Adrenal gland (tissue), 19 donors: ENCODE data around the gene CYB5D1. TPM values are rescaled to one million over a fixed set of nuclear protein-coding genes. Genes with fewer than 3 reads are reported as not detected.
A peak's percentile ranks its signal among the peaks of the same experiment; 100 is the strongest.
"Not testable (repeated sequence)": the region's sequence is repeated elsewhere in the genome, so short reads cannot be mapped to it uniquely, and the experiment has no call there.

ENCODE experiments used
- DNase-seq, 7 donors: peaks; one replicate each; pipeline ENCODE4 v3.0.0-alpha.2; 2019 to 2020
- H3K27ac ChIP-seq, 5 donors: fragments of 200-600 bp; sonication (generic) in 4 of 5; 1 replicate in 3 of 5; 2 replicates in 2 of 5; pipeline versions ENCODE4 v1.5.1 to v1.8.0; 2016 to 2020; ENCODE audit warnings: mild to moderate bottlenecking in 1 of 5
- H3K27me3 ChIP-seq: fragments of 200-600 bp; 2 replicates; pipeline ENCODE4 v1.8.0; 2021
- H3K36me3 ChIP-seq, 2 donors: fragments of 200-600 bp; replicated peaks in 1 of 2; 1 replicate in 1 of 2; 2 replicates in 1 of 2; pipeline versions ENCODE4 v1.5.1 to v1.8.0; 2018 to 2022
- H3K4me1 ChIP-seq, 2 donors: fragments of 200-600 bp; replicated peaks in 1 of 2; 1 replicate in 1 of 2; 2 replicates in 1 of 2; pipeline versions ENCODE4 v1.5.1 to v1.8.0; 2018 to 2021
- H3K4me3 ChIP-seq, 4 donors: fragments of 200-600 bp; sonication (generic) in 3 of 4; one replicate each; pipeline ENCODE4 v1.5.1; 2016 to 2018
- H3K9me3 ChIP-seq, 3 donors: fragments of 200-600 bp; sonication (generic) in 1 of 3; replicated peaks in 1 of 3; 1 replicate in 2 of 3; 2 replicates in 1 of 3; pipeline versions ENCODE4 v1.5.1 to v1.8.0; 2016 to 2021
- POLR2A ChIP-seq, 2 donors: fragments of 450-650 bp; IDR thresholded peaks; one replicate each; pipeline ENCODE4 v1.6.1; 2017; ENCODE audit warnings: antibody characterized with exemption in 2 of 2, mild to moderate bottlenecking in 2 of 2, moderate library complexity in 1 of 2
- WGBS, 4 donors: extraction: QIAGEN DNeasy Blood & Tissue Kit in 2 of 4; methylation state at CpG; one replicate each; pipeline versions ENCODE4 v1.1.5 to v1.1.7; 2013 to 2017; 5-methylcytosine and 5-hydroxymethylcytosine counted together
- intact Hi-C, 2 donors: fragments of 100-400 bp; cut with DNase I; formaldehyde crosslinking; loops; one replicate each; pipeline versions ENCODE4 v1.14.1 to v1.15.0; 2022 to 2023
- long read RNA-seq, 10 donors: library from polyadenylated mRNA in 3 of 10; unstranded in 2 of 10; stranded (forward) in 1 of 10; transcript quantifications; one replicate each; pipeline ENCODE4 v2.0.0 and lab custom pipeline, GENCODE V29; 2021 to 2026
- polyA plus RNA-seq, 3 donors: library from polyadenylated mRNA; stranded (reverse); fragments of 200-250 nt in 2 of 3; fragments of 350-450 nt in 1 of 3; fragmentation: Illumina TruSeq in 1 of 3; extraction: RNeasy Lipid Tissue Mini Kit (QIAGEN cat#74804) in 1 of 3; gene quantifications; one replicate each; pipeline ENCODE4 v1.2.3, GENCODE V29; 2013 to 2014
- total RNA-seq, 9 donors: library from RNA; depleted of rRNA in 4 of 9; stranded (reverse); fragments of >200 nt in 4 of 9; fragments of 120-200 nt in 1 of 9; fragmentation: NEBNext Ultra II Directional in 1 of 9; extraction: Animal tissue kit (Norgen Biotek cat#: 25700) in 1 of 9; gene quantifications; one replicate each; pipeline versions ENCODE4 v1.1.0 to v1.2.4, GENCODE V29; 2013 to 2023
- TF ChIP-seq, protein P1 (sequence below), 6 experiments: fragments of 450-650 bp in 4 of 6; fragments of 200-600 bp in 2 of 6; sonication (generic) in 1 of 6; IDR thresholded peaks; 1 replicate in 5 of 6; 2 replicates in 1 of 6; pipeline versions ENCODE4 v1.5.1 to v1.8.0; 2016 to 2021; ENCODE audit warnings: antibody characterized with exemption in 6 of 6, mild to moderate bottlenecking in 2 of 6, moderate library complexity in 1 of 6
- donor health status: healthy with polysubstance abuse.
- donor health status: Bipolar disorder and iron deficiency.
- donor health status: DM: yes; HTN: yes; CAD: no.
- donor health status: DM: no; HTN: no; CAD: no.
- donor health status: DM: no; HTN: no; CAD: no.
- donor health status: DM: yes; HTN: yes; CAD: no.

Gene CYB5D1, protein sequence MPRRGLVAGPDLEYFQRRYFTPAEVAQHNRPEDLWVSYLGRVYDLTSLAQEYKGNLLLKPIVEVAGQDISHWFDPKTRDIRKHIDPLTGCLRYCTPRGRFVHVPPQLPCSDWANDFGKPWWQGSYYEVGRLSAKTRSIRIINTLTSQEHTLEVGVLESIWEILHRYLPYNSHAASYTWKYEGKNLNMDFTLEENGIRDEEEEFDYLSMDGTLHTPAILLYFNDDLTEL
- total RNA-seq (10 to 100 TPM in 8 of 9 donors, 1 to 10 TPM in 1; 9.1 to 24.4 (median 17.6) TPM), polyA plus RNA-seq (10 to 100 TPM in 2 of 3 donors, 1 to 10 TPM in 1; 6.5 to 36.8 (median 10.2) TPM)
- long read RNA-seq, donor 1, partial matches to known transcripts = 0 of 1 reads
- long read RNA-seq, donor 1, other reads (novel, unspliced or antisense) = 0 of 1 reads
- long read RNA-seq, donor 2, partial matches to known transcripts = 0 of 1 reads
- long read RNA-seq, donor 2, other reads (novel, unspliced or antisense) = 0 of 1 reads
- long read RNA-seq, donor 3, partial matches to known transcripts = 0 of 1 reads
- long read RNA-seq, donor 3, other reads (novel, unspliced or antisense) = 0 of 1 reads
- long read RNA-seq, donor 4, partial matches to known transcripts = 1 of 1 reads
- long read RNA-seq, donor 4, other reads (novel, unspliced or antisense) = 0 of 1 reads
- long read RNA-seq, donor 5, transcript CYB5D1-201 (4 exons, 3,509 nt) = major isoform, 8 of 15 reads
- long read RNA-seq, donor 5, partial matches to known transcripts = 4 of 15 reads
- long read RNA-seq, donor 5, other reads (novel, unspliced or antisense) = 0 of 15 reads
- long read RNA-seq, donor 6, partial matches to known transcripts = 0 of 1 reads
- long read RNA-seq, donor 6, other reads (novel, unspliced or antisense) = 0 of 1 reads
- long read RNA-seq, donor 7 = 0 reads
- long read RNA-seq, donor 8, partial matches to known transcripts = 0 of 3 reads
- long read RNA-seq, donor 8, other reads (novel, unspliced or antisense) = 0 of 3 reads
- long read RNA-seq, donor 9, partial matches to known transcripts = 0 of 2 reads
- long read RNA-seq, donor 9, other reads (novel, unspliced or antisense) = 0 of 2 reads
- long read RNA-seq, donor 10, partial matches to known transcripts = 0 of 1 reads
- long read RNA-seq, donor 10, other reads (novel, unspliced or antisense) = 0 of 1 reads

DNA sequence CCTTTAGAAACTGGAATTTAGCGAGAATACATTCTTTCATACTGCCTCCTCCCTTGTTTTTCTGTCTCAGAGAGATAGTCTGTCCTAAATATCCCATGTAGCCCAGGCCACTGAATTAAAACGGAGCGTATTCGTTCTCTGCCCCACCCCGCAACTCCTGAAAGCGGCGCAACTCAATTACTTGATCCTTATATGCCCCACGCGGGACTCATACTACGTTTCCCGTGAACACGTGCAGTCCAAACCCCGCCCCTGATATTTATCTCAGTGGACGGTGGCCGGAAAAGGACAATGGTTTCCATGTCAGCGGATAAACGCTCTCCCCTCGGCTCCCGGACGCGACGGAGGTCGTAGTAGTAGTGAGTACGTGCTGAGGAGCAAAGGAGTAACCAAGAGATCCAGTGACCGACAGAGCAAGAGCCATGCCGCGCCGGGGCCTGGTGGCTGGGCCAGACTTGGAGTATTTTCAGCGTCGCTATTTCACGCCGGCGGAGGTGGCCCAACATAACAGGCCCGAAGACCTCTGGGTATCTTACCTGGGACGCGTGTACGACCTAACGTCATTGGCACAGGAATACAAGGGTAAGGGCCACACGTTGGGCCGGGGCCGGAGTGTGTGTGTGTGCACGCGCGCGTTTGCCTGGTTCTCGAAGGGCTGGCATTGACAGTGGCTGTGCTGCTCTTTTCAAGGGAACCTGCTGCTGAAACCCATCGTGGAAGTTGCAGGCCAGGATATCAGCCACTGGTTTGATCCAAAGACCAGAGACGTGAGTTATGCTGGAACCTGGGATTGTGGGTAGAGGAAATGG lies at the start of gene CYB5D1:
TSS of gene CYB5D1 (plus strand) at position 291 of the 809 bp plus-strand sequence. CDS start at position 423, 132 bp downstream.
- peak; percentile 56 to 68 for TF ChIP-seq POLR2A (IDR thresholded peaks at IDR 0.05)
- TF ChIP-seq, protein P1, sequence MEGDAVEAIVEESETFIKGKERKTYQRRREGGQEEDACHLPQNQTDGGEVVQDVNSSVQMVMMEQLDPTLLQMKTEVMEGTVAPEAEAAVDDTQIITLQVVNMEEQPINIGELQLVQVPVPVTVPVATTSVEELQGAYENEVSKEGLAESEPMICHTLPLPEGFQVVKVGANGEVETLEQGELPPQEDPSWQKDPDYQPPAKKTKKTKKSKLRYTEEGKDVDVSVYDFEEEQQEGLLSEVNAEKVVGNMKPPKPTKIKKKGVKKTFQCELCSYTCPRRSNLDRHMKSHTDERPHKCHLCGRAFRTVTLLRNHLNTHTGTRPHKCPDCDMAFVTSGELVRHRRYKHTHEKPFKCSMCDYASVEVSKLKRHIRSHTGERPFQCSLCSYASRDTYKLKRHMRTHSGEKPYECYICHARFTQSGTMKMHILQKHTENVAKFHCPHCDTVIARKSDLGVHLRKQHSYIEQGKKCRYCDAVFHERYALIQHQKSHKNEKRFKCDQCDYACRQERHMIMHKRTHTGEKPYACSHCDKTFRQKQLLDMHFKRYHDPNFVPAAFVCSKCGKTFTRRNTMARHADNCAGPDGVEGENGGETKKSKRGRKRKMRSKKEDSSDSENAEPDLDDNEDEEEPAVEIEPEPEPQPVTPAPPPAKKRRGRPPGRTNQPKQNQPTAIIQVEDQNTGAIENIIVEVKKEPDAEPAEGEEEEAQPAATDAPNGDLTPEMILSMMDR (IDR thresholded peaks at IDR 0.05) = no peak
- WGBS, 4 donors = 2 to 3% (median 2%) methylated on average over 31 to 48 of the region's 48 CpGs
- Histone ChIP-seq H3K4me3 (peak within 1 kb of the TSS; percentile 5 to 58 (median 32)), H3K9me3 (no peaks in the 10 kb centered on the region), H3K27ac (peak within 1 kb of the TSS; percentile 75 to 91 (median 88)), H3K27me3 (no peaks in the 10 kb centered on the region), H3K4me1 (peaks cover 23 to 31% of the 10 kb centered on the region in 2 donors), H3K36me3 (peaks cover 0 to 25% of the 10 kb centered on the region in 2 donors)
- intact Hi-C loops = loop anchor here in 1 of 2 donors (5.0 kb wide), 1 partner anchor 36 kb away; no protein-coding TSS in a partner anchor
- peak; percentile 92 to 98 (median 95) for DNase-seq

DNA sequence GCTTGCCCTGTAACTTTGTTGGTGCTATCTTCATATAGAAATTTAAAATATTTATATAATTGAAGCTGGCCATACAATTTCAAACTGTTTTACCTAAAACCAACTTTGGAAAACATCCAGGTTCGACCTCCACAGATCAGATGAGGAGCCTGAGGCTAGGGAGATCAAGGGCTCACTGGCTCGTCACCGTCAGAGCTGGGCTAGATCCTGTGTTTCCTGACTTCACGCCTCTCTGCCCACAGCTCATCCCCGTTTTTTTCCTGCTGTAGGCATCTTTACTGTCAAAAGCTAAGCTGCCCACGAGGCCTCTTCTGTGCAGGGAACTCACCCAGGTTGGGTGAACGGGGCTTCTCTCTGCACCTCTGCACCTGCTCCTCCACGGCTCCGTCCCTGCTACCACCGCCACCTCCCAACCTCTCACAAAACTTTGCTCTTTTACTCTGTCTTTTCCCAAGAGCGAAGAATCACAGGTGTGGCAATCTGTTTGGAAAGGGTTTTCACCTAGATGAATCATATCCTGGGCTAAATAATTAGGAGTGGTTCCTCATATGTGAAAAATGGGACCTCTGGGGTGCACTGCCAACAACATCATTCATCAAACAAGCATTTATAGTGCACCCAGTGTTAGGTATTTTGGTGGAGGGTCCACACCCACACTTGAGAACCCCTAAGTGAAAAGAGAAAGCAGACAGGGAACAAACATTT lies 48.6 kb upstream of the CYB5D1 start:
- Histone ChIP-seq H3K4me3 (no peak overlapping the region), H3K36me3 (no peaks in the 10 kb centered on the region), H3K27me3 (peaks cover 7% of the 10 kb centered on the region), H3K4me1 (no peaks in the 10 kb centered on the region), H3K9me3 (no peaks in the 10 kb centered on the region), H3K27ac (no peak overlapping the region)
- TF ChIP-seq POLR2A (IDR thresholded peaks at IDR 0.05) = no peak
- TF ChIP-seq, protein P1 (IDR thresholded peaks at IDR 0.05) = no peak
- intact Hi-C loops = no loop called here
- WGBS, 4 donors = 66 to 77% (median 74%) methylated on average over 11 of the region's 11 CpGs
- DNase-seq = no peak

DNA sequence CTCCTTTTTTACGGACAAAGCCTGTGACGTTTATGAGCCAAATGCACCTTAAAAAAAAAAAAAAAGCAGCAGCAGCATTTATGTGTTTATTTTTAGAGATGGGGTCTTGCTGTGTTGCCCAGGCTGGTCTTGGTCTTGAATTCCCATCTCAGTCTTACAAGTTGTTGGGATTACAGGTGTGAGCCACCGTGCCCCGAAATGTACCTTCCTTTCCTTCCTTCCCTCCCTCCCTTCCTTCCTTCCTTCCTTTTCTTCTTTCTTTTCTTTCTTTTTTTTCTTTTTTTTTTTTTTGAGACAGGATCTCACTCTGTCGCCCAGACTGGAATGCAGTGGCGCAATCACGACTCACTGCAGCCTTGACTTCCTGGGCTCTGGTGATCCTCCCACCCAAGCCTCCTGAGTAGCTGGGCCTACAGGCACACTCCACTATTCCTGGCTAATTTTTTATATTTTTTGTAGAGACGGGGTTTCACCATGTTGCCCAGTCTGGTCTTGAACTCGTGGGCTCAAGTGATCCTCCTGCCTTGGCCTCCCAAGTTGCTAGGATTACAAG lies 47.9 kb upstream of the CYB5D1 start:
- H3K36me3 ChIP-seq, H3K27me3 ChIP-seq, H3K27ac ChIP-seq, H3K4me1 ChIP-seq, H3K4me3 ChIP-seq, H3K9me3 ChIP-seq: not testable (repeated sequence)
- peak in 1 of 7 donors; percentile 15 for DNase-seq
- 63 to 78% (median 69%) methylated on average over 9 of the region's 9 CpGs for WGBS, 4 donors
- intact Hi-C loops = loop anchor here in 1 of 2 donors (10.0 kb wide), 1 partner anchor 185 kb away; no protein-coding TSS in a partner anchor
